H1 (cell line): ENCODE results near the gene LIG1. TPM values are rescaled to one million over a fixed set of nuclear protein-coding genes. Genes with fewer than 3 reads are reported as not detected.
A peak's percentile ranks its signal among the peaks of the same experiment; 100 is the strongest.

Experiments
- CTCF ChIA-PET: fragments of 300-600 bp; sonication (Branson Sonifier 250); formaldehyde crosslinking; loops from one replicate; lab custom pipeline; 2021; ENCODE audit not compliant: partially characterized antibody; lab: Charles Lee
- POLR2A ChIA-PET: fragments of 300-600 bp; sonication (Branson Sonifier 250); formaldehyde crosslinking; loops from one replicate; lab custom pipeline; 2021; ENCODE audit warnings: inconsistent platforms; ENCODE audit not compliant: partially characterized antibody; lab: Charles Lee
- DNase-seq, 2 experiments: peaks; one replicate each; pipeline versions ENCODE4 v3.0.0 to v3.0.0-alpha.2; 2010 to 2022; ENCODE audit warnings: low spot score in 2 of 2, low read depth in 1 of 2, mixed read lengths in 1 of 2
- FAIRE-seq: peaks from 2 replicates; lab custom pipeline; 2011; peaks lifted over from hg19 to GRCh38; lab: Jason Lieb, UNC
- H2AFZ ChIP-seq: 2 replicates; pipeline ENCODE4 v1.8.1; 2012; ENCODE audit warnings: low read length, inconsistent platforms
- H2AK5ac ChIP-seq: 2 replicates; pipeline ENCODE4 v1.6.1; 2013; ENCODE audit warnings: low read depth, low read length
- H2BK120ac ChIP-seq: replicated peaks from 2 replicates; pipeline ENCODE3; 2013; ENCODE audit warnings: low read depth, low read length, inconsistent platforms
- H2BK12ac ChIP-seq: 2 replicates; pipeline ENCODE4 v1.6.1; 2013; ENCODE audit warnings: low read depth, low read length
- H2BK15ac ChIP-seq: 2 replicates; pipeline ENCODE4 v1.6.1; 2013; ENCODE audit warnings: low read length
- H2BK20ac ChIP-seq: 2 replicates; pipeline ENCODE4 v1.6.1; 2013; ENCODE audit warnings: low read length
- H2BK5ac ChIP-seq: 2 replicates; pipeline ENCODE4 v1.6.1; 2013; ENCODE audit warnings: low read depth, low read length
- H3K14ac ChIP-seq: 2 replicates; pipeline ENCODE4 v1.6.1; 2013; ENCODE audit warnings: inconsistent platforms; ENCODE audit not compliant: insufficient read length
- H3K18ac ChIP-seq: 2 replicates; pipeline ENCODE4 v1.6.1; 2013; ENCODE audit warnings: low read length; ENCODE audit errors: extremely low read depth
- H3K23ac ChIP-seq: 2 replicates; pipeline ENCODE4 v1.6.1; 2013; ENCODE audit warnings: inconsistent platforms; ENCODE audit not compliant: insufficient read length
- H3K23me2 ChIP-seq: 2 replicates; pipeline ENCODE4 v1.6.1; 2013; ENCODE audit warnings: low read depth, low read length
- H3K27ac ChIP-seq: 2 replicates; pipeline ENCODE4 v1.6.1; 2011; ENCODE audit warnings: low read depth, low read length, inconsistent platforms
- H3K27me3 ChIP-seq, 4 experiments: replicated peaks in 1 of 4; 1 replicate in 1 of 4; 2 replicates in 3 of 4; pipeline versions ENCODE4 v1.6.1 to v1.8.1; 2011 to 2013; ENCODE audit warnings: low read length in 3 of 4, mild to moderate bottlenecking in 3 of 4, inconsistent platforms in 2 of 4, mixed read lengths in 2 of 4, moderate library complexity in 1 of 4; ENCODE audit not compliant: control insufficient read depth in 3 of 4, insufficient read depth in 3 of 4; ENCODE audit errors: extremely low read depth in 1 of 4
- H3K36me3 ChIP-seq, 4 experiments: 2 replicates each; pipeline versions ENCODE4 v1.6.1 to v1.8.1; 2011 to 2013; ENCODE audit warnings: mild to moderate bottlenecking in 4 of 4, low read length in 3 of 4, moderate library complexity in 2 of 4, control low read depth in 1 of 4, inconsistent platforms in 1 of 4; ENCODE audit not compliant: insufficient read depth in 4 of 4, control insufficient read depth in 2 of 4
- H3K4ac ChIP-seq: replicated peaks from 2 replicates; pipeline ENCODE3; 2013; ENCODE audit warnings: low read length, low read depth, mixed read lengths, inconsistent platforms; ENCODE audit not compliant: insufficient read length
- H3K4me1 ChIP-seq, 4 experiments: replicated peaks in 1 of 4; 1 replicate in 1 of 4; 2 replicates in 3 of 4; pipeline versions ENCODE4 v1.6.1 to v1.8.1; 2011 to 2013; ENCODE audit warnings: low read length in 3 of 4, inconsistent platforms in 2 of 4, mixed read lengths in 1 of 4; ENCODE audit not compliant: insufficient read depth in 4 of 4, control insufficient read depth in 3 of 4
- H3K4me2 ChIP-seq, 2 experiments: 2 replicates each; pipeline versions ENCODE4 v1.6.1 to v1.8.1; 2011 to 2013; ENCODE audit warnings: low read depth in 2 of 2, low read length in 2 of 2, control low read depth in 1 of 2, inconsistent platforms in 1 of 2, mild to moderate bottlenecking in 1 of 2; ENCODE audit not compliant: insufficient read depth in 1 of 2
- H3K4me3 ChIP-seq, 4 experiments: fragments of 200-600, 300-600 bp in 1 of 4; sonication (generic), shearing (Covaris generic), sonication (Bioruptor Twin) in 1 of 4; 2 replicates each; pipeline versions ENCODE4 v1.5.1 to v1.8.1; 2011 to 2016; ENCODE audit warnings: low read length in 4 of 4, low read depth in 3 of 4, control low read depth in 2 of 4, inconsistent platforms in 2 of 4, mild to moderate bottlenecking in 2 of 4, mixed read lengths in 1 of 4, moderate library complexity in 1 of 4; ENCODE audit not compliant: insufficient read depth in 2 of 4; ENCODE audit errors: extremely low read depth in 1 of 4
- H3K56ac ChIP-seq: replicated peaks from 2 replicates; pipeline ENCODE3; 2013; ENCODE audit warnings: low read depth, mild to moderate bottlenecking, mixed read lengths, low read length, inconsistent platforms; ENCODE audit not compliant: insufficient read length
- H3K79me1 ChIP-seq: 2 replicates; pipeline ENCODE4 v1.6.1; 2013; ENCODE audit warnings: low read depth, low read length, control low read depth
- H3K79me2 ChIP-seq, 2 experiments: 2 replicates each; pipeline versions ENCODE4 v1.6.1 to v1.8.1; 2012 to 2013; ENCODE audit warnings: low read length in 2 of 2, mild to moderate bottlenecking in 2 of 2, inconsistent platforms in 1 of 2; ENCODE audit not compliant: insufficient read depth in 2 of 2, control insufficient read depth in 1 of 2
- H3K9ac ChIP-seq, 4 experiments: replicated peaks in 1 of 4; 1 replicate in 1 of 4; 2 replicates in 3 of 4; pipeline versions ENCODE4 v1.6.1 to v1.8.1; 2011 to 2013; ENCODE audit warnings: low read depth in 3 of 4, low read length in 3 of 4, control low read depth in 2 of 4, mild to moderate bottlenecking in 2 of 4, moderate library complexity in 2 of 4, inconsistent platforms in 1 of 4; ENCODE audit errors: extremely low read depth in 1 of 4
- H3K9me3 ChIP-seq, 2 experiments: 2 replicates each; pipeline versions ENCODE4 v1.6.1 to v1.8.1; 2012 to 2013; ENCODE audit warnings: mild to moderate bottlenecking in 2 of 2, moderate library complexity in 2 of 2, control low read depth in 1 of 2, inconsistent platforms in 1 of 2, low read depth in 1 of 2, low read length in 1 of 2, mixed read lengths in 1 of 2; ENCODE audit not compliant: insufficient read depth in 2 of 2
- H4K20me1 ChIP-seq, 2 experiments: replicated peaks in 1 of 2; 2 replicates each; pipeline versions ENCODE3 to v1.8.1; 2011 to 2013; ENCODE audit warnings: inconsistent platforms in 2 of 2, low read length in 2 of 2, mild to moderate bottlenecking in 1 of 2; ENCODE audit not compliant: insufficient read depth in 2 of 2, control insufficient read depth in 1 of 2
- H4K5ac ChIP-seq: 2 replicates; pipeline ENCODE4 v1.6.1; 2013; ENCODE audit warnings: low read length, low read depth, mixed read lengths, inconsistent platforms; ENCODE audit not compliant: insufficient read length
- H4K8ac ChIP-seq: 2 replicates; pipeline ENCODE4 v1.8.0; 2013; ENCODE audit warnings: mild to moderate bottlenecking, moderate library complexity, low read length, inconsistent platforms; ENCODE audit not compliant: insufficient read depth; ENCODE audit errors: extremely low read depth
- H4K91ac ChIP-seq: replicated peaks from 2 replicates; pipeline ENCODE3; 2013; ENCODE audit warnings: low read length, mixed read lengths, inconsistent platforms; ENCODE audit not compliant: insufficient read length
- BCL11A ChIP-seq, 2 experiments: IDR thresholded peaks; one replicate each; pipeline ENCODE4 v1.6.1; 2011; ENCODE audit warnings: low read depth in 2 of 2, low read length in 2 of 2, mild to moderate bottlenecking in 2 of 2
- EZH2 ChIP-seq: fragments of 200-600 bp; sonication (generic); IDR thresholded peaks from 2 replicates; pipeline ENCODE4 v1.7.1; 2012; ENCODE audit warnings: low read depth, mild to moderate bottlenecking, moderate library complexity, low read length, inconsistent platforms; ENCODE audit not compliant: severe bottlenecking
- RFX5 ChIP-seq: IDR thresholded peaks from 2 replicates; pipeline ENCODE4 v1.6.1; 2011; ENCODE audit warnings: low read depth, low read length, improper control_type of control experiment, borderline replicate concordance
- SIX5 ChIP-seq: IDR thresholded peaks from 2 replicates; pipeline ENCODE4 v1.6.1; 2011; ENCODE audit warnings: mild to moderate bottlenecking, low read depth, low read length
- SP4 ChIP-seq: IDR thresholded peaks from 2 replicates; pipeline ENCODE4 v1.6.1; 2012; ENCODE audit warnings: low read length, inconsistent platforms
- SUZ12 ChIP-seq: fragments of 200-600 bp; sonication (generic); IDR thresholded peaks from 2 replicates; pipeline ENCODE4 v1.6.1; 2012; ENCODE audit warnings: mild to moderate bottlenecking, inconsistent platforms, low read length, moderate library complexity, mixed read lengths
- YY1 ChIP-seq: IDR thresholded peaks from 2 replicates; pipeline ENCODE4 v1.6.1; 2011; ENCODE audit warnings: low read depth, mild to moderate bottlenecking, low read length
- WGBS, 2 experiments: shearing (Covaris generic) in 1 of 2; methylation state at CpG; one replicate each; pipeline versions ENCODE4 v1.1.6 to v1.1.7; 2013 to 2015; ENCODE audit warnings: low lambda C conversion rate in 2 of 2, mixed read lengths in 2 of 2, inconsistent platforms in 1 of 2, low coverage in 1 of 2, missing lambda C conversion rate in 1 of 2; ENCODE audit not compliant: insufficient replicate concordance in 2 of 2, insufficient coverage in 1 of 2, insufficient read length in 1 of 2; ENCODE audit errors: extremely low coverage in 1 of 2, missing lambda C conversion rate in 1 of 2; 5-methylcytosine and 5-hydroxymethylcytosine counted together
- polyA plus RNA-seq, 7 experiments: library from polyadenylated mRNA; depleted of rRNA in 3 of 7; stranded (reverse) in 5 of 7; unstranded in 2 of 7; fragments of >200 nt in 5 of 7; fragments of 200-250 nt in 2 of 7; gene quantifications; 1 replicate in 5 of 7; 2 replicates in 1 of 7; 4 replicates in 1 of 7; pipeline versions ENCODE4 v1.2.1 to v1.2.3, GENCODE V29; 2011 to 2013; ENCODE audit warnings: missing spikeins in 2 of 7, mixed read lengths in 2 of 7
- total RNA-seq: library from RNA; stranded (reverse); fragmentation: NEBNext Ultra II Directional; extraction: Animal tissue kit (Norgen Biotek cat#: 25700); gene quantifications from 2 replicates; pipeline ENCODE4 v1.2.1, GENCODE V29; 2021
- TF ChIP-seq, protein P1 (sequence below): IDR thresholded peaks from 2 replicates; pipeline ENCODE4 v1.6.1; 2011; ENCODE audit warnings: low read length, improper control_type of control experiment

LIG1 gene
- total and polyA plus RNA-seq, 2 of the 8 experiments (the other 6 are each of a cell fraction or from before 2014, with no cell fraction given), result 67.6 to 113 TPM

GRCh38 chr19:48135411-48135810, 34.7 kb downstream of the LIG1 start:
- Histone ChIP-seq H3K79me1 (0 out of 2 replicates have a peak, but pooled peaks cover 2% of the 10 kb centered on the region), H2BK5ac (no peak overlapping the region), H2BK120ac (no peak overlapping the region), H3K4me1 (no peaks in the 10 kb centered on the region), H3K27me3 (no peaks in the 10 kb centered on the region), H2BK20ac (no peak overlapping the region), H4K8ac (no peak overlapping the region), H2AK5ac (no peak overlapping the region), H3K56ac (no peak overlapping the region), H3K4me2 (no peak overlapping the region), H3K23me2 (no peaks in the 10 kb centered on the region), H3K23ac (no peak overlapping the region), H4K91ac (no peak overlapping the region), H3K9ac (no peak overlapping the region), H3K4ac (no peak overlapping the region), H2BK12ac (no peak overlapping the region), H3K14ac (no peak overlapping the region), H4K20me1 (peaks cover 0 to 6% of the 10 kb centered on the region in 2 experiments), H3K36me3 (peaks cover 10 to 23% (median 19%) of the 10 kb centered on the region in 4 experiments; a peak in 7 of 8 replicates), H3K9me3 (no peaks in the 10 kb centered on the region), H3K27ac (no peak overlapping the region), H3K79me2 (no peaks in the 10 kb centered on the region), H3K4me3 (no peak overlapping the region), H4K5ac (no peak overlapping the region), H3K18ac (no peak overlapping the region), H2AFZ (no peak overlapping the region), H2BK15ac (no peak overlapping the region)
- ChIA-PET POLR2A (no interaction called here), CTCF (interaction anchor here (1.4 kb wide), 1 partner anchor 16 kb away, joined by 3 read pairs; no protein-coding TSS in a partner anchor)
- FAIRE-seq, result no peak
- peak in 1 of 2 experiments; percentile 59 for DNase-seq
- WGBS, 2 experiments, result 82% methylated on average over 8 of the region's 8 CpGs; no CpG with 5 or more reads in 1 of the 2 experiments
- TF ChIP-seq BCL11A (IDR thresholded peaks at IDR 0.05; ENCODE audit: low read depth in 2 of 2, low read length in 2 of 2) (no peak), RFX5 (no peak), YY1 (no peak), SUZ12 (no peak), SP4 (no peak), EZH2 (no peak), SIX5 (no peak)
- TF ChIP-seq, protein P1, sequence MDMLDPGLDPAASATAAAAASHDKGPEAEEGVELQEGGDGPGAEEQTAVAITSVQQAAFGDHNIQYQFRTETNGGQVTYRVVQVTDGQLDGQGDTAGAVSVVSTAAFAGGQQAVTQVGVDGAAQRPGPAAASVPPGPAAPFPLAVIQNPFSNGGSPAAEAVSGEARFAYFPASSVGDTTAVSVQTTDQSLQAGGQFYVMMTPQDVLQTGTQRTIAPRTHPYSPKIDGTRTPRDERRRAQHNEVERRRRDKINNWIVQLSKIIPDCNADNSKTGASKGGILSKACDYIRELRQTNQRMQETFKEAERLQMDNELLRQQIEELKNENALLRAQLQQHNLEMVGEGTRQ, result no peak
